Fibroblast of lung (primary cell): ENCODE measurements around the gene POM121L2.

Source experiments
- CTCF ChIP-seq, 2 donors: IDR thresholded peaks in 1 of 2; conservative IDR thresholded peaks in 1 of 2; 1 replicate in 1 of 2; 2 replicates in 1 of 2; pipeline ENCODE4 v1.5.1; 2011 to 2012; ENCODE audit warnings: low read length in 2 of 2, control low read depth in 1 of 2, inconsistent platforms in 1 of 2, low read depth in 1 of 2, mild to moderate bottlenecking in 1 of 2
- EZH2 ChIP-seq: IDR thresholded peaks from 2 replicates; pipeline ENCODE4 v1.5.1; 2012; ENCODE audit warnings: low read length, control low read depth, mild to moderate bottlenecking; ENCODE audit errors: missing control alignments

- TF ChIP-seq CTCF (conservative IDR thresholded peaks at IDR 0.05 in 1 of 2, IDR thresholded peaks at IDR 0.05 in 1 of 2; ENCODE audit: low read depth in 1 of 2, low read length in 2 of 2) (no peak), EZH2 (no peak)
Measured at GRCh38 chr6:27297857-27298730, 14.0 kb downstream of the POM121L2 start.
